Esophagus (tissue), 2 donors: Measurements from ENCODE around the gene SLC39A11. TPM values are rescaled to one million over a fixed set of nuclear protein-coding genes. Genes with fewer than 3 reads are reported as not detected.

Experiments used
- H3K27ac ChIP-seq, 2 donors: one replicate each; pipeline ENCODE4 v1.5.1; 2013; ENCODE audit warnings: low read depth in 2 of 2, mild to moderate bottlenecking in 2 of 2, inconsistent platforms in 1 of 2, low read length in 1 of 2, moderate library complexity in 1 of 2
- H3K27me3 ChIP-seq, 2 donors: one replicate each; pipeline ENCODE4 v1.6.1; 2013; ENCODE audit warnings: low read length in 2 of 2, control low read depth in 1 of 2, mild to moderate bottlenecking in 1 of 2; ENCODE audit not compliant: insufficient read depth in 2 of 2, control insufficient read depth in 1 of 2
- H3K36me3 ChIP-seq, 2 donors: one replicate each; pipeline ENCODE4 v1.6.1; 2013; ENCODE audit warnings: low read length in 1 of 2; ENCODE audit not compliant: control insufficient read depth in 2 of 2, insufficient read depth in 2 of 2
- H3K4me1 ChIP-seq, 2 donors: one replicate each; pipeline ENCODE4 v1.6.1; 2013; ENCODE audit warnings: low read length in 1 of 2; ENCODE audit not compliant: control insufficient read depth in 2 of 2, insufficient read depth in 2 of 2
- H3K4me3 ChIP-seq, 2 donors: one replicate each; pipeline ENCODE4 v1.5.1; 2013; ENCODE audit warnings: low read length in 2 of 2, mild to moderate bottlenecking in 2 of 2, low read depth in 1 of 2, moderate library complexity in 1 of 2
- H3K9me3 ChIP-seq, 2 donors: one replicate each; pipeline ENCODE4 v1.6.1; 2013; ENCODE audit warnings: mild to moderate bottlenecking in 2 of 2, low read depth in 1 of 2, low read length in 1 of 2, moderate library complexity in 1 of 2; ENCODE audit not compliant: control insufficient read depth in 2 of 2, insufficient read depth in 1 of 2
- whole genome bisulfite sequencing, 2 donors: extraction: QIAGEN DNeasy Blood & Tissue Kit; methylation state at CpG; one replicate each; pipeline ENCODE4 v1.1.7; 2013; 5-methylcytosine and 5-hydroxymethylcytosine counted together
- polyA plus RNA-seq, 2 donors: library from polyadenylated mRNA; stranded (reverse); fragments of 200-250 nt; gene quantifications; one replicate each; pipeline ENCODE4 v1.2.3, GENCODE V29; 2013
- donor health status: healthy with polysubstance abuse.
- donor health status: Bipolar disorder and iron deficiency.

SLC39A11 gene
- polyA plus RNA-seq, 2 donors, result 10.6 to 11.7 TPM

DNA sequence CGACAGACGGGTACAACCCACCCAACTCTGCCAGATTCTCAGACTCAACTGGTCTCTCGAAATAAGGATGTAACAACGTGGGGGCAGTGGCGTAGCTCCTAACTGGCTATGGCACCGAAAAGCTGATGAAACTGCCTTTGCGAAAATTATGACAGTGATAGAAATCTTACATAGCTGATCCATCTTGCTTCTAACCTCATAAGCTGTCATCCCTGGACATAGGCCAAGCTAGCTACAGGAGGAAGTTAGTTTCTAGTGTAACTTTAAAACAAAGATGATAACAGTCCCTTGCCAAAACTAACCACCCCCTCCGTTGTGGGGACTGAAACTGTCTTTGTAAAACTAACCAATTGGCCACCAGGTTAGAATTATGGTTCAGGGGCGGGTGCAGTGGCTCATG is 220.1 kb downstream of the SLC39A11 start:
- Histone ChIP-seq H3K9me3 (no peaks in the 10 kb centered on the region), H3K27me3 (no peaks in the 10 kb centered on the region), H3K36me3 (no peaks in the 10 kb centered on the region), H3K4me1 (no peaks in the 10 kb centered on the region), H3K4me3 (no peak overlapping the region), H3K27ac (no peak overlapping the region)
- 88 to 92% methylated on average over 9 of the region's 9 CpGs for WGBS, 2 donors

DNA sequence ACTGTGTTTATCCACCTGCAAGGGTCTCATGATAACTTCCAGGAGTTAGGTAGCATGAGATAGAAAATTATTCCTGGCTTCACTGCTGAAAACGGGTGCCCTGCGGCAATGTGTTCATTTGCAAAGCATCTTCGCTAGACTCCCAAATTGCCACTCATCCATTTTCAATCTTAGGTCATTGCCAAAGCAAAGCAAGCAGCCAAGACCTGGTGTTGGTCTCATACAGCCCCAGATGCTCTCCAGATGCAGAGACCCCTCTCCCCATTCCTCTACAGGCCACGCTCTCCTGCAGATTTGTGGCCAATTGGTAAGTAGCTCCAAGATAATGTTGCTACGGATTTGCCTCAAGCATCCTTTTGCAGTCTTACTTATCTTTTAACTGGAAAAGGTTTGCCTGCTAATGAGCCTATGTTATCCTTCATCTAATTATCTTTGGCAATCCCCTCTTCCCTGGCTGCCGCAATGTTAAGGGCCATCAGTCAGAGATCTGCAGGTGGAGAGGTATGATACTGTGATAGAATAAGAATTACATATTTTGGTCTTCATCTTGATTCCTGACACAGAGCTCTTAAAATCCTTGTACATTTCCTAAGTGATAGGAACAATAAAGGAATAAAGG is 222.0 kb downstream of the SLC39A11 start:
- no peaks in the 10 kb centered on the region for H3K9me3 ChIP-seq
- no peaks in the 10 kb centered on the region for H3K27me3 ChIP-seq
- 94% methylated on average over 6 of the region's 6 CpGs for WGBS, 2 donors
- no peak overlapping the region for H3K27ac ChIP-seq
- no peaks in the 10 kb centered on the region for H3K4me1 ChIP-seq
- no peaks in the 10 kb centered on the region for H3K36me3 ChIP-seq
- no peak overlapping the region for H3K4me3 ChIP-seq

DNA sequence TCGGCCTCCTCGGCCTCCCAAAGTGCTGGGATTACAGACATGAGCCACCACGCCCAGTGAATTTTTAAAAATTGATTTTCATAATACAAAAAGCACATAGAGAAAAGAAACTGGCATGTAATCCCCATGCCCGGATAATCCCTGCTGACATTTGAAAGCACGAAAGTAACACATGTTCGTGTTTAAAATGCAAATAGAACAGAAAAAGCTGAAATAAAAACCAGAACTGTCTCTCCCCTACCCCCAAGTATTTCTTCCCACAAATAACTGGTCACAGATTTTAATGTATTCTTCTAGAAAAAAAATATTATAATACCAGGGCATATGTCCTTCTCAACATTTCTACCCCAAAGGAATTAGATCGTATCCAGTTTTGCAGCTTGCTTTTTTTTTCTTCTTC is 222.9 kb downstream of the SLC39A11 start:
- 86 to 89% methylated on average over 7 of the region's 7 CpGs for WGBS, 2 donors
- no peak overlapping the region for H3K27ac ChIP-seq
- no peaks in the 10 kb centered on the region for H3K9me3 ChIP-seq
- no peaks in the 10 kb centered on the region for H3K36me3 ChIP-seq
- no peaks in the 10 kb centered on the region for H3K4me1 ChIP-seq
- no peaks in the 10 kb centered on the region for H3K27me3 ChIP-seq
- H3K4me3 ChIP-seq, result no peak overlapping the region

DNA sequence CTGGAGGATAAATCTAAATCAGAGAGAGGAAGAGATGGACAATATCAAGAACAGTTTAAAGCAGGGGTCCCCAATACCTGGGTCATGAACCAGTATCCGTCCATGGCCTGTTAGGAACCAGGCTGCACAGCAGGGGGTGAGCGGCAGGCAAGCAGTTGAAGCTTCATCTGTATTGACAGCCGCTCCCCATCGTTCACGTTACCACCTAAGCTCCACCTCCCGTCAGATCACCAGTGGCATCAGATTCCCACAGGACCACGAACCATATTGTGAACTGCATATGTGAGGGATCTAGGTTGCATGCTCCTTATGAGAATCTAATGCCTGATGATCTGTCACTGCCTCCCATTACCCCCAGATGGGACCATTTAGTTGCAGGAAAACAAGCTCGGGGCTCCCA is 226.5 kb downstream of the SLC39A11 start:
- H3K4me1 ChIP-seq, result peaks cover 0 to 2% of the 10 kb centered on the region in 2 donors
- no peaks in the 10 kb centered on the region for H3K9me3 ChIP-seq
- no peaks in the 10 kb centered on the region for H3K36me3 ChIP-seq
- H3K4me3 ChIP-seq, result no peak overlapping the region
- H3K27me3 ChIP-seq, result no peaks in the 10 kb centered on the region
- no peak overlapping the region for H3K27ac ChIP-seq
- WGBS, 2 donors, result 95 to 97% methylated on average over 8 of the region's 8 CpGs

- peaks cover 0 to 2% of the 10 kb centered on the region in 2 donors for H3K4me1 ChIP-seq
- no peaks in the 10 kb centered on the region for H3K9me3 ChIP-seq
- no peaks in the 10 kb centered on the region for H3K27me3 ChIP-seq
- 89 to 90% methylated on average over 11 of the region's 11 CpGs for WGBS, 2 donors
- H3K36me3 ChIP-seq, result no peaks in the 10 kb centered on the region
- no peak overlapping the region for H3K4me3 ChIP-seq
- no peak overlapping the region for H3K27ac ChIP-seq
Observed at GRCh38 chr17:72863526-72864211, 228.8 kb downstream of the SLC39A11 start.

GRCh38 chr17:72862276-72862999 is 230.1 kb downstream of the SLC39A11 start:
- Histone ChIP-seq H3K4me1 (peaks cover 0 to 2% of the 10 kb centered on the region in 2 donors), H3K36me3 (no peaks in the 10 kb centered on the region), H3K27ac (no peak overlapping the region), H3K4me3 (no peak overlapping the region), H3K9me3 (no peaks in the 10 kb centered on the region), H3K27me3 (no peaks in the 10 kb centered on the region)
- 67 to 70% methylated on average over 7 of the region's 7 CpGs for WGBS, 2 donors

DNA sequence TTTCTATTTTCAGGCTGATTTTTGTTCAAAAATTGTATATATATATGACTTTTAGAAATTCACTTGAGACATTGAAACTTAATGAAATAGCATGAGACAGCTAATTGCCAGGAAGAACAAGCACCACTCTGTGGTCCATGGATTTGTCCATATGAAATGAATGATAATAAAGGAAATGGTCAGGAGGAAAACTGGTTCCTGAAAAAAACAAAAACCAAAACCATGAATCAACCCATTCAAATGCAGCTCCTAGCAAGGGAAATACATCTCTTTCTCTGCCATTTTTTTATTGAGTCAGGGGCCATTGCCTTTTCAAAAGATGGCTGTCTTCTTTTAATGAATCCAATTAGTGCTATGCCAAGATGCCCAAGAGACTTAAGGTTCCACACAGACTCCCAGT is 230.7 kb downstream of the SLC39A11 start:
- peaks cover 0 to 2% of the 10 kb centered on the region in 2 donors for H3K4me1 ChIP-seq
- no peaks in the 10 kb centered on the region for H3K9me3 ChIP-seq

GRCh38 chr17:72860778-72861177 is 231.7 kb downstream of the SLC39A11 start:
- 90 to 91% methylated on average over 5 of the region's 5 CpGs for WGBS, 2 donors

More for the DNA sequence above, 230.7 kb downstream of the SLC39A11 start:
- Histone ChIP-seq H3K27me3 (no peaks in the 10 kb centered on the region), H3K36me3 (no peaks in the 10 kb centered on the region), H3K27ac (no peak overlapping the region), H3K4me3 (no peak overlapping the region)

GRCh38 chr17:72858826-72859495 is 233.5 kb downstream of the SLC39A11 start:
- no peaks in the 10 kb centered on the region for H3K27me3 ChIP-seq
- peaks cover 0 to 2% of the 10 kb centered on the region in 2 donors for H3K4me1 ChIP-seq
- no peak overlapping the region for H3K4me3 ChIP-seq
- no peaks in the 10 kb centered on the region for H3K36me3 ChIP-seq
- no peak overlapping the region for H3K27ac ChIP-seq
- no peaks in the 10 kb centered on the region for H3K9me3 ChIP-seq

More at GRCh38 chr17:72860778-72861177, 231.7 kb downstream of the SLC39A11 start:
- Histone ChIP-seq H3K4me1 (peaks cover 0 to 2% of the 10 kb centered on the region in 2 donors), H3K36me3 (no peaks in the 10 kb centered on the region), H3K27me3 (no peaks in the 10 kb centered on the region), H3K9me3 (no peaks in the 10 kb centered on the region), H3K4me3 (no peak overlapping the region), H3K27ac (no peak overlapping the region)
